ENCODE measurements around the gene ZIM2.
"Not testable (repeated sequence)": the region's sequence is repeated elsewhere in the genome, so short reads cannot be mapped to it uniquely, and the experiment has no call there.

ZIM2 gene

GRCh38 chr19:56874530-56874929 lies 34.0 kb upstream of the ZIM2 start:
- TF ChIP-seq CTCF (conservative IDR thresholded peaks at IDR 0.05; ENCODE audit: low read length) = no peak
- no peak for DNase-seq (ENCODE audit: low read depth)
- no peak overlapping the region for H3K4me3 ChIP-seq (ENCODE audit: low read length)

GRCh38 chr19:56873493-56873892 lies 33.0 kb upstream of the ZIM2 start:
- no peak for TF ChIP-seq CTCF (conservative IDR thresholded peaks at IDR 0.05; ENCODE audit: low read length)
- no peak overlapping the region for H3K4me3 ChIP-seq (ENCODE audit: low read length)
- no peak for DNase-seq (ENCODE audit: low read depth)

- H3K4me3 ChIP-seq (ENCODE audit: low read length) = no peak overlapping the region
- no peak for DNase-seq (ENCODE audit: low read depth)
- no peak for TF ChIP-seq CTCF (conservative IDR thresholded peaks at IDR 0.05; ENCODE audit: low read length)
These were observed 29.4 kb upstream of the ZIM2 start for GRCh38 chr19:56869886-56870285.

- no peak for TF ChIP-seq CTCF (conservative IDR thresholded peaks at IDR 0.05; ENCODE audit: low read length)
- no peak for DNase-seq (ENCODE audit: low read depth)
These were observed 27.9 kb upstream of the ZIM2 start for GRCh38 chr19:56868446-56868845.

GRCh38 chr19:56866538-56866937 lies 26.0 kb upstream of the ZIM2 start:
- H3K4me3 ChIP-seq (ENCODE audit: low read length) = no peak overlapping the region
- no peak for DNase-seq (ENCODE audit: low read depth)
- no peak for TF ChIP-seq CTCF (conservative IDR thresholded peaks at IDR 0.05; ENCODE audit: low read length)

More at GRCh38 chr19:56868446-56868845, 27.9 kb upstream of the ZIM2 start:
- no peak overlapping the region for H3K4me3 ChIP-seq (ENCODE audit: low read length)

- no peak for DNase-seq (ENCODE audit: low read depth)
- no peak for TF ChIP-seq CTCF (conservative IDR thresholded peaks at IDR 0.05; ENCODE audit: low read length)
- H3K4me3 ChIP-seq (ENCODE audit: low read length) = no peak overlapping the region
These were observed 24.1 kb upstream of the ZIM2 start for GRCh38 chr19:56864443-56865125.

- no peak for TF ChIP-seq CTCF (conservative IDR thresholded peaks at IDR 0.05; ENCODE audit: low read length)
- H3K4me3 ChIP-seq (ENCODE audit: low read length) = no peak overlapping the region
- no peak for DNase-seq (ENCODE audit: low read depth)
These were observed 22.2 kb upstream of the ZIM2 start for GRCh38 chr19:56862741-56863140.

GRCh38 chr19:56860409-56860808 lies 19.9 kb upstream of the ZIM2 start:
- H3K4me3 ChIP-seq (ENCODE audit: low read length); DNase-seq (ENCODE audit: low read depth): not testable (repeated sequence)

Measured in AG10803 (cell line).